Muscle of arm (tissue), 12 donors: ENCODE data around the gene POTEF. TPM values are rescaled to one million over a fixed set of nuclear protein-coding genes. Genes with fewer than 3 reads are reported as not detected.
"Not testable (repeated sequence)": the region's sequence is repeated elsewhere in the genome, so short reads cannot be mapped to it uniquely, and the experiment has no call there.

Source experiments
- DNase-seq: peaks from one replicate; pipeline ENCODE4 v3.0.0-alpha.2; 2013
- polyA plus RNA-seq, 12 donors: library from polyadenylated mRNA; unstranded; fragments of 120-200 nt; gene quantifications; one replicate each; pipeline ENCODE4 v1.2.1, GENCODE V29; 2013; ENCODE audit not compliant: insufficient read length in 12 of 12

Gene POTEF
- polyA plus RNA-seq, 12 donors = 0.06 to 0.30 (median 0.11) TPM; not detected in 7

DNA sequence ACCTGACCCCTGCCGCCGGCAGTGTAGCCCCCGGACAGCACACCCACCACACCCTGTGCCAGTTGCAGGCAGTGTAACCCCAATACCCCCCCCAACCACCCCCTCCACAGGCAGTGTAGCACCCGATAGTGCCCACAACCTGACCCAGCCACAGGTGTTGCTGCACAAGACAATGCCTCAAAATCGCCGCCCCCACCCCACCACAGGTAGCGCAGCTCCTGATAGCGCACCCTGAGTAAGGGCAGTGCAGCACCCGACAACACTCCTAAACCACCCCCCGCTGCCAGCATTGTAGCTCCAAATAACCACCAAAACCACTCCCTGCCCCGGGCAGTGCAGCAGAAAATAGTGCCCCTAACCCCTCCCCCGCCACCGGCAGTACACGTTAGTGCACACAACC lies 558 bp downstream of the POTEF start:
- not testable (repeated sequence) for DNase-seq

DNA sequence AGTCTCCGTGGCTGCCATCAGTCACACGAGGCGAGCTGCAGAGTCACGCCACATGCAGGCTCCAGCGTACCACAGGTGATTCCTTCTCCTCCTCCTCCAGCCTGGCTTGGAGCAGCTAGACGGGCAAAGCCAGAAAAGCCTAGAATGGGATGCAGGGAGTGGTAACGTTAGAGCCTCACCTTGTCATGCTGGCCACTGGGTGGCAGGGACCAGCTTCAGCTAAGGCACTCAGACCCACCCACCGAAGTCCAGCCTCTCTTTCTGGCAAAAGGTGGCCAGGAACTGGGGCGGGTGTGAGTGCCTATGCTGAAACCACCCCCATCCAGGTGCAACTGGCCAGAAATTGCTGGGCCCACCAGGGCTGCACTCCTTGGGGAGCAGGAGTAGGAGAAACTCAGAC lies 1.3 kb downstream of the POTEF start:
- DNase-seq = not testable (repeated sequence)

DNA sequence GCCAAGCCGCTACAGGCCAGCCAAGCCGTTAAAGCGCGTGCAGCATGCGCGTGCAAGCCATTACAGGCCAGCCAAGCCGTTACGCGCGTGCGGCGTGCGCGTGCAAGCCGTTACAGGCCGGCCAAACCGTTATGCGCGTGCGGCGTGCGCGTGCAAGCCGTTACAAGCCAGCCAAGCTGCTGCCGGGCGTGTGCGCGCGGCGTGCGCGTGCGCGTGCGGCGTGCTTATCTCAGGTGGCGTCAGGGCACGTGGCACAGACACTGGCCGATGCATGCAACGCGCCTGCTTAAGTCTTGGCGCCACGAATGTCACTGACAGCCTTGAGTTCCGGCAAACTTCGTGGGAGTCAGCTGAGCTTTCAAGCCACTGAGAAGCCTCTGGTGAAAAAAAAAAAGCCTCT lies 8.1 kb downstream of the POTEF start:
- DNase-seq = not testable (repeated sequence)

DNA sequence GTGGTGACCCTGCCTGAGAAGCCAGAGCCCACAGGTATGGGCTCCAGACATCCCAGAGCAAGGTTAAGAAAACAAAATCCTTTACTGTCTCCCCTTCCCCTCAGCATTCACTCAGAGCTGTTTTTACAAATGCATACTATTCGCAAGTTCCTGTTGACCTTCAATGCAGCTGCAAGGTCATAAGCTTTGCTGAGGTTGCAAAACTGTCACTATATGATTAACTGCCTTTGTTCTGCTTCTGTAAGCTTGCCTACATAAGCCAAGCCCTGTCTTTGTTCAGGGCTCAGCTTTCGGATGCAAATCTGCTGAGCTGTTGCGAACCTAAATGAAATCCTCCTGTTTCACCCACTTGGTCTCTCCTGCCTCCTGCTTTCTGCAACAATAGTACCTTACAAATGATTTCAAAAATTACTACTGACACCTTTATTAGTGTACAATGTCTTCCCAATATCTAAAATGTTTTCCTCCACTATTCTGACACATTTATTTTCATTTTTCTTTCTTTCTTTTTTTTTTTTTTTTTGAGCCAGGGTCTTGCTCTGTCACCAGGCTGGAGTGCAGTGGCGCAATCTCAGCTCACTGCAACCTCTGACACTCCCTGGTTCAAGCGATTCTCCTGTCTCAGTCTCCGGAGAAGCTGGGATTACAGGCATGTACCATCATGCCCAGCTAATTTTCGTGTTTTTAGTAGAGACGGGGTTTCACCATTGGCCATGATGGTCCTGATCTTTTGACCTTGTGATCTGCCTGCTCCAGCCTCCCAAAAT lies 26.2 kb downstream of the POTEF start:
- not testable (repeated sequence) for DNase-seq

DNA sequence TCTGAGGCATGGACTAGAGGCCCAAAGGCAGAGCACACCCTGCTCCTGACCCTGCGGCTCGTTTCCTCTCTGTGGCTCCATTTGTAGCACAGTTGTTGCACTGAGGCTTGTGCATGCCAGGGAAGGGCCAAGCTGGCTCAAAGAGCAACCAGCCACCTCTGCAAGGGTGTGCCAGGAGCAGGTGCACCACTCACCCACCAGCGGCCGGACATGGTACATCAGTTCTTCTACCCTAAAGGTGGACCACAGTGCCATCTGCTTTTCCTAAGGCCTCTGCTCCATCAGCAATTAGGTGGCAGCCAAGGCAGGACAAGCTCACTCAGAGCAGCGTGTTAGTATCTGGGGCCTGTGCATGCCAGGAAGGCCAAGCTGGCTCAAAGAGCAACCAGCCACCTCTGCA lies 66.4 kb downstream of the POTEF start:
- DNase-seq = not testable (repeated sequence)

DNA sequence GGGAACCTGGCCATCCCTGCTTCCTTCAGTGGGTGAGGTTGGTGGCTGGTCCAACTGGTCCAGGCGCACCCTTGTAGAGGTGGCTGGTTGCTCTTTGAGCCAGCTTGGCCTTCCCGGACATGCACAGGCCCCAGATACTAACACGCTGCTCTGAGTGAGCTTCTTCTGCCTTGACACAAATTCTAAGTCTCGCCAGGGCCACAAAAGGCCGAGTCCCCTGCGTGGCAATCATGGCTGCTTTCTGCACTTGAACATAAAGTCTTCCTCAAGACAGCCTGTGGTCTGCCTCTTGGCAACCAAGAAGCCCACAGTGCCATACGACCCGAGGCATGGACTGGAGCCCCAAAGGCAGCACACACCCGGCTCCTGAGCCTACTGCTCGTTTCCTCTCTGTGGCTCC lies 69.0 kb downstream of the POTEF start:
- not testable (repeated sequence) for DNase-seq

DNA sequence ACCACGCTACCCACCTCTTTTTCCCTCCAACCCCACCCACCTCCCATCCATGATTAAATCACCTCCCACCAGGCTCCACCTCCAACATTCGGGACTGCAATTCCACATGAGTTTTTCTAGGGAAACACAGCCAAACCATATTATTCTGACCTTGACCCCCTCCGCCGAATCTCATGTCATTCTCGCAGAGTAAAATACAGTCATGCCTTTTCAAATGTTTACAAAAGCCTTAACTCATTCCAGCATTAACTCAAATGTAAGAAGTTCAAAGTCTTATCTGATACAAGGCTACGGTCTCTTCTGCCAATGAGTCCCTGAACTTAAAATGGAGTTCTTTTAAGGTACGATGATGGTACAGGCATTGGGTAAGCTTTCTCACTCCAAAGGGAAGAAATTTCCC lies 72.7 kb downstream of the POTEF start:
- DNase-seq = not testable (repeated sequence)

DNA sequence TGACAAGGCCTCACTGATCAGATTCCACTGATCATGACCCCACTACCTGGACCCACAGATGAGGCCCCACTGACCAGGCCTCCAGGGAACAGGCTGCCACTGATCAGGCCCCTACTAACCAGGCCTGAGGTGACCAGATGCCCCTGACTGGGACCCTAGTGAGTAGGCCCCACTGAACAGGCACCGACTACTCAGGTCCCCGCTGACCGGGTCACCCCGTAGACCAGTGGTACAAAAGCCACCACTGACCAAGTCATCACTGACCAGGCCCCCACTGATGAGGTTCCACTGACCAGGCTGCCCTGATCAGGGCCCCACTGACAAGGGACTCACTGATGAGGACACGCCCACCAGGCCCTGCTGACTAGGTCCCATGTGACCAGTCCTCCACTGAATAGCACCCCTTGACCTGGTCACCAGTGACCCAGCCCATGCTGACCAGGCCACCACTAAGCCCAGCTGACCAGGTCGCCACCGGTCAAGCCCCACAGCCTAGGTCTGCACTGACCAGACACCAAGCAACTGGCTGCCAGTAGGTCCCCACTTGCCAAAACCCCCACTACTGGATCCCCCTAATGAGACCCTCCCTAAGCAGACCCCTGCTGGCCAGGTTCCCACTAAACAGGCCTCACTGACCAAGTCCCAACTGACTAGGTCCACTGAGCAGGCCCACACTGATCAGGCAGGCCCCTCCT lies 75.7 kb downstream of the POTEF start:
- not testable (repeated sequence) for DNase-seq

DNA sequence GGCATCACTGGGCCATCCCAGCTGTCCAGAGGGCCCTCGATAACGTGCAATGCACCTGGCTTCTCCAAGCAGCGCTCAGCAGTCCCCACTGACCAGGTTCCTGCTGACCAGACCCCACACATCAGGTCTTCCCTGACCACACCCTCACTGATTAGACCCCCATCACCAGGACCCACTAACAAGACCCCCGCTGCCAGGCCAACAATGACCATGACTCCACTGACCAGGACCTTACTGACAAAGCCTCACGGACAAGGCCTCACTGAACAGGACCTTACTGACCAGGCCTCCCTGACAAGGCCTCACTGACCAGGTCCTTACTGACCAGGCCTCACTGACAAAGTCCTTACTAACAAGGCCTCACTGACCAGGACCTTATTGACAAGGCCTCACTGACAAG lies 76.6 kb downstream of the POTEF start:
- not testable (repeated sequence) for DNase-seq

DNA sequence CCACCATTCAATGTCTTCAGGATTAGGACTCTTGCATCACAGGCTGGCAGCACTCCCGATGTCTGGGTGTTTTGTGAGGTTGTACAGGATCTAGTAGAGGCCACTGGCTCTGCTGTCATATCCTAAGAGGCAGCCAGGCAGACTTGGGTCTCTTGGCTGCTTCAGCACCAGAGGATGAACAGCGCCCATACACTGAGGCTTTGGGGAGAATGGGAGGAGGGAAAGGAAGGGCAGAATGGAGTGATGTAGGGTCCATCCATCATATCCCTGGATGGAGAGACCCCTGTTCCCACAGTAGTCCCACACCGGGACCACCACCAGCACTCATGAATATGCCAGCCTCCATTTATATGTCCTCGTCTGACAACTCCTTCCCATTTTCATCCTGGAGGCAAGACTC lies 80.6 kb downstream of the POTEF start:
- DNase-seq = not testable (repeated sequence)

DNA sequence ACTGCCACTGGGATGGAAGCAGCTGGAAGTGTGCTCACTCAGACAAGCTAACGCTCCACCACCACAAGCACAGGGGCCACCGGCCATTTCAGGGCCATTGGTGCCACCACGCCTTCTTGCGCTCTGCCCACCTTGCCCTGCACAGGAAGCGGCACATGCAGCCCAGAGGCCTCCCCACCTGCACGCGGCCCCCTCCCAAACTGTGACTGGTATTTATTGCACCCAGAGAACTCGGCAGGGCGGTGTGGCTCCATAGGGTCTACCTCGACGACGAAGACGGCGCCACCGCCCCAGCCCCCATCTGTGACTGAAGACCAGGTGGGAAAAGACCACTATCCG lies 90.8 kb downstream of the POTEF start:
- not testable (repeated sequence) for DNase-seq

DNA sequence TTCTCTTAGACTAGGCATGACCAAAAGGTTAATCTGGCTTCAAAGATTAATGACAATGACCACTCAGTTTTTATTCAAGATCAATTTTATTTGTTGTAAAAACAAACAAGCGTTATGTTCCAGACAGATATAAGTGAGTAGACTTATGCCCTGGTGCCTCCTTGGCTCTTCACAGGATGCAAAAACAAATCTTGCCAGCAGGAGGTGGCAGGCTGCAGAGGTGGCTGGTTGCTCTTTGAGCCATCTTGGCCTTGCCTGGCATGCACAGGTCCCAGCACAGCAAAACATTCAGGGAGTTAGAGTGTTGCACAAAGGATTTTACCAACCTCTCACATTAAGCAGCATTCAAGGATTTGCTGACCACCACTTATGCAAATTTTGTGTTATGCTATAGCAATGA lies 103.1 kb downstream of the POTEF start:
- not testable (repeated sequence) for DNase-seq

Other genes with a start within 250 kb of the POTEF start
- gene RAB6C, start 149.6 kb downstream of the POTEF start, polyA plus RNA-seq = 1 to 10 TPM in 1 of 12 donors, under 1 TPM in 9, not detected in 2; 0.24 to 1.2 (median 0.66) TPM
- gene CCDC74B, start 15.9 kb upstream of the POTEF start, polyA plus RNA-seq = 1 to 10 TPM in 6 of 12 donors, under 1 TPM in 4, not detected in 2; 0.45 to 5.2 (median 1.2) TPM
- gene SMPD4, start 52.4 kb upstream of the POTEF start, polyA plus RNA-seq = 10 to 100 TPM in 11 of 12 donors, not detected in 1; 34.4 to 63.5 (median 36.8) TPM
- 100 to 1,000 TPM in 4 of 12 donors, 10 to 100 TPM in 7, not detected in 1; 61.5 to 155 (median 94.9) TPM for gene MZT2B, start 53.0 kb upstream of the POTEF start, polyA plus RNA-seq
- under 1 TPM in 1 of 12 donors, not detected in 11; 0.25 TPM for gene TUBA3E, start 69.2 kb upstream of the POTEF start, polyA plus RNA-seq
- gene IMP4, start 213.7 kb upstream of the POTEF start, polyA plus RNA-seq = 10 to 100 TPM in 11 of 12 donors, not detected in 1; 34.0 to 60.2 (median 38.5) TPM
- gene PTPN18, start 226.8 kb upstream of the POTEF start, polyA plus RNA-seq = 10 to 100 TPM in 11 of 12 donors, not detected in 1; 15.4 to 41.5 (median 18.8) TPM